Measurements from ENCODE around the gene HOXD13. TPM values are rescaled to one million over a fixed set of nuclear protein-coding genes. Genes with fewer than 3 reads are reported as not detected.

The HOXD13 gene
- total RNA-seq, 1 donor from 2014 or later: not detected

GRCh38 chr2:176080540-176081375 lies 11.8 kb upstream of the HOXD13 start:
- no peak for DNase-seq (ENCODE audit: low read depth in 2 of 2)

- no peak for DNase-seq (ENCODE audit: low read depth in 2 of 2)
Observed at GRCh38 chr2:176081376-176081836, 11.1 kb upstream of the HOXD13 start.

GRCh38 chr2:176081837-176082524 lies 10.5 kb upstream of the HOXD13 start:
- DNase-seq (ENCODE audit: low read depth in 2 of 2): no peak

- no peak for DNase-seq (ENCODE audit: low read depth in 2 of 2)
Observed at GRCh38 chr2:176082525-176082823, 10.0 kb upstream of the HOXD13 start.

GRCh38 chr2:176082824-176083751 lies 9.4 kb upstream of the HOXD13 start:
- DNase-seq (ENCODE audit: low read depth in 2 of 2): no peak

- no peak for DNase-seq (ENCODE audit: low read depth in 2 of 2)
Observed at GRCh38 chr2:176083796-176084261, 8.7 kb upstream of the HOXD13 start, which contains the start of gene EVX2. TSS of gene EVX2 (minus strand) at chr2:176083962. CDS start at chr2:176083776, 186 bp downstream.

- DNase-seq (ENCODE audit: low read depth in 2 of 2): no peak
Observed at GRCh38 chr2:176084611-176085119, 7.9 kb upstream of the HOXD13 start.

GRCh38 chr2:176085120-176085788 lies 7.3 kb upstream of the HOXD13 start:
- no peak for DNase-seq (ENCODE audit: low read depth in 2 of 2)

GRCh38 chr2:176085861-176086771 lies 6.4 kb upstream of the HOXD13 start:
- peak; percentile 54 to 60 for DNase-seq (ENCODE audit: low read depth in 2 of 2)

- DNase-seq (ENCODE audit: low read depth in 2 of 2): no peak
Observed at GRCh38 chr2:176087330-176088047, 5.0 kb upstream of the HOXD13 start.

GRCh38 chr2:176088048-176088936 lies 4.2 kb upstream of the HOXD13 start:
- peak; percentile 54 to 64 for DNase-seq (ENCODE audit: low read depth in 2 of 2)

GRCh38 chr2:176088937-176089842 lies 3.3 kb upstream of the HOXD13 start:
- DNase-seq (ENCODE audit: low read depth in 2 of 2): no peak

GRCh38 chr2:176089843-176090395 lies 2.6 kb upstream of the HOXD13 start:
- no peak for DNase-seq (ENCODE audit: low read depth in 2 of 2)

- no peak for DNase-seq (ENCODE audit: low read depth in 2 of 2)
Observed at GRCh38 chr2:176090862-176091261, 1.7 kb upstream of the HOXD13 start.

- DNase-seq (ENCODE audit: low read depth in 2 of 2): no peak
Observed at GRCh38 chr2:176091329-176092258, 927 bp upstream of the HOXD13 start.
